VCaP (cell line): ENCODE results near the gene C14orf119.

Experiments
- H3K27ac ChIP-seq: fragments of 450-650 bp; 2 replicates; pipeline ENCODE4 v1.5.1; 2017
- TF ChIP-seq, protein P1 (sequence below): fragments of 450-650 bp; conservative IDR thresholded peaks from 2 replicates; pipeline ENCODE4 v1.5.1; 2017; ENCODE audit warnings: mild to moderate bottlenecking, moderate library complexity

Gene C14orf119

DNA sequence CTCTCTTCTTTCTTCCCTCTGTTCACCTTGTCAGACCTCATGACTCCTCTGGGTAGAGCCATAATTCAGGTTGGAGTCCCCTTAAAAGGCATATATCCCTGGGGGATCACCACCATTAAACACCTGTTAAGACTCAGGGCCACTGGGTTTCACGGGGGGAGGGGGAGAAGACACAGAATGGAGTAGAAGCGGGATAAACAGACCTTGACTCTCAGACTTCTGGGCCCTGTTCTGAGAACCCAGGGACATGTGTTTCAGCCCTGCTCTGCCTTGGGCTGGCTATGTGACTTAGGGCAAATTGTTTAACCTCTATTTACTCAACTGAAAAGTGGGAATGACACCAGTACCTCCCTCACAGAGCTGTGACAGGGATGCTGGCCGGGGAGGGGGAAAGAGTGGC is 42.6 kb upstream of the C14orf119 start:
- TF ChIP-seq, protein P1, sequence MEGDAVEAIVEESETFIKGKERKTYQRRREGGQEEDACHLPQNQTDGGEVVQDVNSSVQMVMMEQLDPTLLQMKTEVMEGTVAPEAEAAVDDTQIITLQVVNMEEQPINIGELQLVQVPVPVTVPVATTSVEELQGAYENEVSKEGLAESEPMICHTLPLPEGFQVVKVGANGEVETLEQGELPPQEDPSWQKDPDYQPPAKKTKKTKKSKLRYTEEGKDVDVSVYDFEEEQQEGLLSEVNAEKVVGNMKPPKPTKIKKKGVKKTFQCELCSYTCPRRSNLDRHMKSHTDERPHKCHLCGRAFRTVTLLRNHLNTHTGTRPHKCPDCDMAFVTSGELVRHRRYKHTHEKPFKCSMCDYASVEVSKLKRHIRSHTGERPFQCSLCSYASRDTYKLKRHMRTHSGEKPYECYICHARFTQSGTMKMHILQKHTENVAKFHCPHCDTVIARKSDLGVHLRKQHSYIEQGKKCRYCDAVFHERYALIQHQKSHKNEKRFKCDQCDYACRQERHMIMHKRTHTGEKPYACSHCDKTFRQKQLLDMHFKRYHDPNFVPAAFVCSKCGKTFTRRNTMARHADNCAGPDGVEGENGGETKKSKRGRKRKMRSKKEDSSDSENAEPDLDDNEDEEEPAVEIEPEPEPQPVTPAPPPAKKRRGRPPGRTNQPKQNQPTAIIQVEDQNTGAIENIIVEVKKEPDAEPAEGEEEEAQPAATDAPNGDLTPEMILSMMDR: no peak
- no peak overlapping the region for H3K27ac ChIP-seq

DNA sequence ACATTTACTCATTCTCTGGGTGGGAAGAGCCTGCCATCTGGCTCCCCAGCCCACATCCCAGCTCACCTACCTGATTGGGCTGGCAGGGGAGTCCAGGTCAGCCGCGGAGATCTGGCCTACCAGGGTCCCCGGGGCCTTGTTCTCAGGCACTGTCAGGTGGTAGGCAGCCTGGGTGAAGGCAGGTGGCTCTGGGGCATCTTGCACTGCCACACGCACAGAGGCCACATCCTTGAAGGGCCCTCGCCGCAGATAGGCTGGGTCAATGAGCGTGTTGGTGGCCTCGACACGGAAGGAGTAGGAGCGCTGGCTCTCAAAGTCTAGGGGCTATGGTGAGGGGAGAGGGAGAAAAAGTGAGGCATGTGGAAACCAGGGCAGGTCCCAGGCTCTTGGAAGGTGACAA is 41.9 kb upstream of the C14orf119 start:
- TF ChIP-seq, protein P1: no peak
- H3K27ac ChIP-seq: no peak overlapping the region

DNA sequence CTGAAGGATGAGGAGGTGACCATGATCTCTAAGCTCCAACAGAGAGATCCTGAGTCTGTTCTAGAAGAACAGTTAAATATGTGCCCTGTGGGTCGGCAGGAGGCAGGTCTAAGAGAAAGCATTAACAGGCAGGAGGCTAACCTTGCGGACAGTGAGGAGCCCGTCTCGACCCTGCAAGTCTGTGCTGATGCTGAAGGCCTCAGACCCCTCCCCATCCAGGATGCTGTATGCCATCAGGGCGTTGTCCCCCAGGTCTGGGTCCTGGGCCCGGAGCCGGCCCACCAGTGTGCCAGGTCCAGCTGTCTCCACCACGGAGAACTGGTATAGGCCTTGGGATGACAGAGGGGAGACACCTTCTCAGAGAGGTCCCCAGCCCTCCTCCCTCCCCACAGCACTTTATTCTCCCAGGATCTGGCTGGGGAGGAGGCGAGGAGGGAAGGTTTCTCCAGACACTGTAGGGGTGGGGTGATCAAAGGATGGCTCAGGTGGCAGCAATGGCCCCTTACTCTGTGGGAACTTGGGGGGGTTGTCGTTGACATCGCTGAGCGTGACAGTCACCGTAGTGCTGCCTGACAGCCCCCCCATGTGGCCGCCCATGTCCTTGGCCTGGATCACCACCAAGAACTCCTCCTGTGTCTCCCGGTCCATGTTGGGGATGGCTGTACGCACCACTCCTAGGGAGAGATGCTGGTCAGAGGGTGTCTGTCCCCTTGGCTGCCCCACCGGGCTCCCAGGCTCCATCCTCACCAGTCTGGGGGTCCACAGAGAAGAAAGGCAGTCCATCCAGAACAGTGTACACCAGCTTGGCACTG is 41.1 kb upstream of the C14orf119 start:
- TF ChIP-seq, protein P1: no peak
- no peak overlapping the region for H3K27ac ChIP-seq

DNA sequence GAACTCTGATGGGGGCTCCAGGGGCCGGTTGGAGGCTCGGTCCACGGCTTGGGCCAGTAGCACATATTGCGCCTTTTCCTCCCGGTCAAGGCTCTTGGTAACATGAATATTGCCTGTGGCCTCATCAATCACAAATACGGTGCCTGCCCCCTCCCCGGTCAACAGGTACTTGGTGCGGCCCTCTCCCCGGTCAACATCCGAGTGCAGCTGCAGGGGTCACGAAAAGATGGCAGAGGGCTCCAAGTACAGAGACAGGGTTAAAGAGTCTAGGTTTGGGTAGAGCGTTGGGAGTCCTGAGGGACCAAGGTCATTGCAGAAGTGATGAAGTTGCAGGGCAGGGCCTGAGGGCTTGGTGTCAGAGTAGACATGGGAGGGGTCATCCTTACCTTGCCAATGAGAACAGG is 40.2 kb upstream of the C14orf119 start:
- H3K27ac ChIP-seq: no peak overlapping the region
- TF ChIP-seq, protein P1: no peak

DNA sequence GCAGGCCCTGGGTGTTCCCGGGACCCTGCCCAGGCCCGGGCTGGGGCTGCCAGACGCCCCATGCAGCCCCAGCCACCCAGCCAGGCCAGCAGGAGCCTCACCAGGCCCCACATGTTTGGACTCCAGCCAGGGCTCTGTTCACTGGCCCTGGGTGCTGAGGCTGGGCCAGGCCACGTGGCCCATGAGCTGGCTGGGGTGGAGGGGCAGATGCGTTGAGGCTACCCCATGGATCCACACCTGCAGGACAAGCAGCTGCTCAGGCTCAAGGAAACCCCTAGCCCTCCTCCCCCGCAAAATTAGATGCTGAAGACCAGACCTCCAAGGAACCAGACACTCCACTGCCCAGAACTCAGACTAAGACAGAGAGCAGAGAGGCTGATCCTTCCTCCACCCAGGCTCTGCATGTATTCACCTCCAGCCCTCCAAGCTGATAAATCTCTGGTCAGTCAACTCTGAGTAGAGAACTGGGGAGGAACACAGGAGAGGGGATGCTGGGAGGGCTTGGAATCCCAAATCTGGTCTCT is 39.6 kb upstream of the C14orf119 start:
- TF ChIP-seq, protein P1: no peak
- H3K27ac ChIP-seq: peak overlapping the region; percentile 74; the same call in 1 of the 2 replicates

DNA sequence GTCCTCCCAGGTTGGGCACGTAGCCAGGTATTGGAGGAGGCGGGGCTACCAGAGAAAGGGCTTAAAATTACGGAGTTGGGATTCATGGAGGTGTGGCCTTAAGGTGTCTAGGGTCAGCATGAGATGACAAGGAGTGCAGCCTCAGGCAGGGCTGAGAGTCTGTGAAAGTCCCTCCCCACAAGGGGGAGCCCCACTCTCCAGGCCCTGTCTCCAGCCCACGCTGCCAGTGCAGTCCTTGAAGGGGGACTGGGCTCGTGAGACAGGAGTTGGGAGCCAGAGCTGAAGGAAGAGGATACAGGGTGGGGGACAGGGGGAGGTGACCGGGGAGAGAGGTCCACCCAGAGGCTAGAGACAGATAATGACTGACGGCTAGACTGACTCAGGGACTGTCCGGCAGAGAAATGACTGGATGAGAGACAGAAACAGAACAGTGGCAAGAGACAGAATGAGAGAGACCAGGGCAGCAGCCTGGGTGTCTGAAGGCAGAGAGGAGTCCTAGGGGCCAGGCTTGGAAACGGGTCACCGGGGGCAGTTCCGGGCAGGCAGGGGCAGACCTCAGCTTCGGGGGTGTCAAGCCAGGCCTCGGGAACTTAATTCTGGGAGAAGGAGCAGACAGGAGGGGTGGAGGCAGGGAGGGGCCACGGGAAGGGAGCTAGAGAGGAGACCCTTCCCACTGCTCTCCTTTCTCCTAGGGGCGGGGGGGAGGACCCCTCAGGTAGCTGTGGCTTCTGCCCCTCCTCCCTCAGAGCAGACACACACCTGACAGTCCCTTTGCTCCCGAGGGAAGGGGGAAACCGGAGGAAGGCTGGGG is 39.0 kb upstream of the C14orf119 start:
- TF ChIP-seq, protein P1: peak; percentile 89
- H3K27ac ChIP-seq: peak overlapping the region; percentile 74; the same call in 1 of the 2 replicates
